Large intestine (tissue), 3 donors: ENCODE results near the gene NTN1. TPM values are rescaled to one million over a fixed set of nuclear protein-coding genes. Genes with fewer than 3 reads are reported as not detected.
"Not testable (repeated sequence)": the region's sequence is repeated elsewhere in the genome, so short reads cannot be mapped to it uniquely, and the experiment has no call there.

Experiments
- DNase-seq, 2 donors: peaks; one replicate each; pipeline versions ENCODE4 v3.0.0 to v3.0.0-alpha.2; 2013
- H3K27ac ChIP-seq: one replicate; pipeline ENCODE4 v1.5.1; 2013; ENCODE audit warnings: low read length
- H3K27me3 ChIP-seq: 2 replicates; pipeline ENCODE4 v1.6.1; 2013; ENCODE audit warnings: low read length; ENCODE audit not compliant: control insufficient read depth, insufficient read depth
- H3K36me3 ChIP-seq: 2 replicates; pipeline ENCODE4 v1.6.1; 2013; ENCODE audit warnings: low read length; ENCODE audit not compliant: control insufficient read depth, insufficient read depth
- H3K4me1 ChIP-seq: one replicate; pipeline ENCODE4 v1.6.1; 2013; ENCODE audit warnings: low read length; ENCODE audit not compliant: control insufficient read depth, insufficient read depth
- H3K4me3 ChIP-seq: one replicate; pipeline ENCODE4 v1.5.1; 2013; ENCODE audit warnings: low read length
- H3K9me3 ChIP-seq: one replicate; pipeline ENCODE4 v1.6.1; 2013; ENCODE audit warnings: mild to moderate bottlenecking, low read depth, low read length, moderate library complexity; ENCODE audit not compliant: control insufficient read depth
- WGBS: methylation state at CpG from one replicate; pipeline ENCODE4 v1.1.5; 2013; ENCODE audit warnings: low lambda C conversion rate; ENCODE audit not compliant: insufficient coverage; 5-methylcytosine and 5-hydroxymethylcytosine counted together
- polyA plus RNA-seq: library from polyadenylated mRNA; unstranded; fragments of 120-200 nt; gene quantifications from one replicate; pipeline ENCODE4 v1.2.1, GENCODE V29; 2013

Gene NTN1
- polyA plus RNA-seq, 1 donor: 11.3 TPM

GRCh38 chr17:9104370-9105041 lies 83.2 kb downstream of the NTN1 start:
- Histone ChIP-seq H3K4me1 (no peaks in the 10 kb centered on the region), H3K36me3 (no peaks in the 10 kb centered on the region), H3K27ac (no peak overlapping the region), H3K9me3 (no peaks in the 10 kb centered on the region), H3K4me3 (no peak overlapping the region), H3K27me3 (no peaks in the 10 kb centered on the region)
- no peak for DNase-seq
- 100% methylated on average over 1 of the region's 18 CpGs for WGBS

GRCh38 chr17:9105068-9105868 lies 84.0 kb downstream of the NTN1 start:
- no CpG with 5 or more reads among the region's 9 CpGs for WGBS
- H3K4me3 ChIP-seq: no peak overlapping the region
- H3K36me3 ChIP-seq: no peaks in the 10 kb centered on the region
- H3K9me3 ChIP-seq: no peaks in the 10 kb centered on the region
- no peaks in the 10 kb centered on the region for H3K27me3 ChIP-seq
- DNase-seq: no peak
- no peaks in the 10 kb centered on the region for H3K4me1 ChIP-seq
- H3K27ac ChIP-seq: no peak overlapping the region

- not testable (repeated sequence) for H3K4me3 ChIP-seq, H3K9me3 ChIP-seq, H3K27ac ChIP-seq, H3K36me3 ChIP-seq, H3K27me3 ChIP-seq, DNase-seq, H3K4me1 ChIP-seq
- no CpG with 5 or more reads among the region's 9 CpGs for WGBS
Observed at GRCh38 chr17:9106278-9106677, 85.0 kb downstream of the NTN1 start.

- Histone ChIP-seq H3K4me1 (no peaks in the 10 kb centered on the region), H3K36me3 (no peaks in the 10 kb centered on the region), H3K27ac (no peak overlapping the region), H3K27me3 (no peaks in the 10 kb centered on the region), H3K4me3 (no peak overlapping the region), H3K9me3 (no peaks in the 10 kb centered on the region)
- WGBS: no CpG with 5 or more reads among the region's 4 CpGs
- DNase-seq: no peak
Observed at GRCh38 chr17:9107527-9107926, 86.2 kb downstream of the NTN1 start.

- no peaks in the 10 kb centered on the region for H3K4me1 ChIP-seq
- H3K9me3 ChIP-seq: no peaks in the 10 kb centered on the region
- no peaks in the 10 kb centered on the region for H3K27me3 ChIP-seq
- no CpG with 5 or more reads among the region's 6 CpGs for whole genome bisulfite sequencing
- H3K27ac ChIP-seq: no peak overlapping the region
- DNase-seq: no peak
- H3K4me3 ChIP-seq: no peak overlapping the region
- H3K36me3 ChIP-seq: no peaks in the 10 kb centered on the region
Observed at GRCh38 chr17:9108146-9108545, 86.8 kb downstream of the NTN1 start.

GRCh38 chr17:9109933-9110332 lies 88.6 kb downstream of the NTN1 start:
- Histone ChIP-seq H3K4me3 (no peak overlapping the region), H3K27me3 (peaks cover 3% of the 10 kb centered on the region), H3K36me3 (no peaks in the 10 kb centered on the region), H3K9me3 (no peaks in the 10 kb centered on the region), H3K27ac (no peak overlapping the region), H3K4me1 (peaks cover 2% of the 10 kb centered on the region)
- WGBS: 83% methylated on average over 2 of the region's 4 CpGs
- DNase-seq: no peak

GRCh38 chr17:9110501-9110900 lies 89.2 kb downstream of the NTN1 start:
- 100% methylated on average over 4 of the region's 7 CpGs for WGBS
- DNase-seq: no peak
- Histone ChIP-seq H3K27ac (no peak overlapping the region), H3K4me3 (no peak overlapping the region), H3K36me3 (no peaks in the 10 kb centered on the region), H3K9me3 (peaks cover under 1% of the 10 kb centered on the region), H3K27me3 (peaks cover 8% of the 10 kb centered on the region), H3K4me1 (peaks cover 8% of the 10 kb centered on the region)

- peak overlapping the region; percentile 45 for H3K4me3 ChIP-seq
Observed at GRCh38 chr17:9115214-9116191, 94.2 kb downstream of the NTN1 start.

GRCh38 chr17:9116311-9116835 lies 95.1 kb downstream of the NTN1 start:
- Histone ChIP-seq H3K9me3 (peaks cover 4% of the 10 kb centered on the region), H3K27me3 (peaks cover 13% of the 10 kb centered on the region), H3K4me1 (peaks cover 11% of the 10 kb centered on the region), H3K27ac (no peak overlapping the region), H3K36me3 (no peaks in the 10 kb centered on the region), H3K4me3 (no peak overlapping the region)
- DNase-seq: no peak
- no CpG with 5 or more reads among the region's 11 CpGs for WGBS

More at GRCh38 chr17:9115214-9116191, 94.2 kb downstream of the NTN1 start:
- peaks cover 13% of the 10 kb centered on the region for H3K27me3 ChIP-seq
- peak; percentile 44 to 67 for DNase-seq
- peaks cover 4% of the 10 kb centered on the region for H3K9me3 ChIP-seq
- H3K27ac ChIP-seq: peak overlapping the region; percentile 44
- H3K36me3 ChIP-seq: no peaks in the 10 kb centered on the region
- peaks cover 11% of the 10 kb centered on the region for H3K4me1 ChIP-seq
- WGBS: 60% methylated on average over 1 of the region's 41 CpGs
